ACC112 (cell line): ENCODE measurements around the gene HDHD2.

Experiments
- H2AFZ ChIP-seq: fragments of 200-600 bp; sonication (generic); one replicate; pipeline ENCODE4 v1.6.0; 2017; ENCODE audit warnings: antibody characterized with exemption, low read length; ENCODE audit not compliant: unreplicated experiment
- H3K27ac ChIP-seq: fragments of 200-600 bp; sonication (generic); 2 replicates; pipeline ENCODE4 v1.5.1; 2014; ENCODE audit warnings: low read depth, mild to moderate bottlenecking, antibody characterized with exemption, low read length, moderate library complexity
- H3K27me3 ChIP-seq: fragments of 200-600 bp; sonication (generic); 2 replicates; pipeline ENCODE4 v1.6.1; 2014; ENCODE audit warnings: mild to moderate bottlenecking, antibody characterized with exemption, low read length, moderate library complexity, mixed read lengths; ENCODE audit not compliant: insufficient read depth
- H3K36me3 ChIP-seq: fragments of 200-600 bp; sonication (generic); 2 replicates; pipeline ENCODE4 v1.6.1; 2016; ENCODE audit warnings: mild to moderate bottlenecking, antibody characterized with exemption, low read length, moderate library complexity, mixed read lengths; ENCODE audit not compliant: insufficient read depth
- H3K4me1 ChIP-seq: fragments of 200-600 bp; sonication (generic); one replicate; pipeline ENCODE4 v1.6.1; 2016; ENCODE audit warnings: low read length, mixed read lengths; ENCODE audit not compliant: insufficient read depth, unreplicated experiment, control insufficient read depth
- H3K4me3 ChIP-seq: fragments of 200-600 bp; sonication (generic); 2 replicates; pipeline ENCODE4 v1.5.1; 2014; ENCODE audit warnings: mild to moderate bottlenecking, low read depth, low read length
- H3K79me2 ChIP-seq: fragments of 200-600 bp; sonication (generic); one replicate; pipeline ENCODE4 v1.6.0; 2016; ENCODE audit warnings: low read length; ENCODE audit not compliant: control insufficient read depth, unreplicated experiment, insufficient read depth

Gene HDHD2

GRCh38 chr18:47075098-47075883 lies 75.0 kb downstream of the HDHD2 start:
- H3K4me3 ChIP-seq, result no peak overlapping the region
- H3K4me1 ChIP-seq, result peaks cover 7% of the 10 kb centered on the region
- H3K27ac ChIP-seq, result no peak overlapping the region
- no peaks in the 10 kb centered on the region for H3K27me3 ChIP-seq
- no peaks in the 10 kb centered on the region for H3K79me2 ChIP-seq
- H3K36me3 ChIP-seq, result no peaks in the 10 kb centered on the region
- H2AFZ ChIP-seq, result no peak overlapping the region

GRCh38 chr18:47067648-47068047 lies 82.7 kb downstream of the HDHD2 start:
- no peak overlapping the region for H2AFZ ChIP-seq
- H3K27ac ChIP-seq, result no peak overlapping the region
- no peaks in the 10 kb centered on the region for H3K36me3 ChIP-seq
- H3K4me1 ChIP-seq, result no peaks in the 10 kb centered on the region
- no peak overlapping the region for H3K4me3 ChIP-seq
- H3K79me2 ChIP-seq, result no peaks in the 10 kb centered on the region
- no peaks in the 10 kb centered on the region for H3K27me3 ChIP-seq

GRCh38 chr18:47063096-47063495 lies 87.2 kb downstream of the HDHD2 start:
- no peaks in the 10 kb centered on the region for H3K36me3 ChIP-seq
- H3K27ac ChIP-seq, result no peak overlapping the region
- H3K79me2 ChIP-seq, result no peaks in the 10 kb centered on the region
- no peak overlapping the region for H3K4me3 ChIP-seq
- no peak overlapping the region for H2AFZ ChIP-seq
- no peaks in the 10 kb centered on the region for H3K27me3 ChIP-seq
- H3K4me1 ChIP-seq, result no peaks in the 10 kb centered on the region

GRCh38 chr18:47062471-47062870 lies 87.8 kb downstream of the HDHD2 start:
- Histone ChIP-seq H3K4me1 (no peaks in the 10 kb centered on the region), H3K4me3 (no peak overlapping the region), H2AFZ (no peak overlapping the region), H3K27me3 (no peaks in the 10 kb centered on the region), H3K27ac (no peak overlapping the region), H3K79me2 (no peaks in the 10 kb centered on the region), H3K36me3 (no peaks in the 10 kb centered on the region)
